HG03108 (cell line): ENCODE data around the gene ATP5F1D.

Experiments
- ATAC-seq: cut with Tn5 transposase; IDR thresholded peaks from one replicate; pipeline ENCODE4 v1.9.1; 2021; ENCODE audit warnings: moderate library complexity; ENCODE audit not compliant: unreplicated experiment

The ATP5F1D gene

DNA sequence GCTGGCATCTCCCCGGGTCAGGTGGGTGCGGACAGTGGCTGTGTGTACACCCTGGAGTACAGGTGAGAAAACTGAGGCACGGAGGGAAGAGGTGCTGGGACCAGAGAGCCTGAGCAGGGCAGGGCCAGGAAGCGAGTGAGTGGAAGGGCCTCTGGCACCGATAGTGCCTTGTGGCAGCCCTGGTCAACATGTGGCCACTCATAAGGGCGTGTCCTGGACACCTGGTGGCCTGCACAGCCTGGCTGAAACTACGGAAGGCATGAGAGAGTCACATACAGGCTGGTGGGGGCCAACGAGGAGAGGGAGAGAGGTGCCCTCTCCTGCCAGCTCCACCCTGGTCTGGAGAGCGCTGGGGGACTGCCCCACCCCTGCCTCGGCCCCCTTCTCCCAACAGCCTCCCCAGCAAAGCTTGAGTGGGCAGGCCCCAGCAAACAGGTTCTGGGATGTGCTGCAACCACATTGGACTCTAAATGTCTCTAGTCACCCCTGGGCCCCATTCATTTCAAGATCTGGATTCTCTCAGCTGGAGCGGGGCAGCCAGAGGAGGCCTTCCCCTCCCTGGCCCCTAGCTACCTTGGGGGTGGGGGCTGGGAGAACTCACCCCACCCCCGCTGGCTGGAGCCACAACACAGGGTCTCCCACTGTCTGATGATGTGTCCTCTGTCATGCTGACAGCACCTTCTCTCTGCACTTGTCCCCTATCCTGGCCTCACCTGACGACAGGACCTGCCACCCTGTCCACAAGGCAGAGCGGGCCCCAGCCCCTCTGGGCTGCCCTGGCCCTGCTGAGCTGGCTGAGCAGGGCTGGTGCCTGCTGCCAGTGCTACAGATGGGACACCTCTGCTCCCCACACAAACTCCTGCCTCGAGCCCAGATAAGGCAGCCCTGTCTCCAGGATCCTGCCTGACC lies 9.6 kb upstream of the ATP5F1D start:
- no peak for ATAC-seq

DNA sequence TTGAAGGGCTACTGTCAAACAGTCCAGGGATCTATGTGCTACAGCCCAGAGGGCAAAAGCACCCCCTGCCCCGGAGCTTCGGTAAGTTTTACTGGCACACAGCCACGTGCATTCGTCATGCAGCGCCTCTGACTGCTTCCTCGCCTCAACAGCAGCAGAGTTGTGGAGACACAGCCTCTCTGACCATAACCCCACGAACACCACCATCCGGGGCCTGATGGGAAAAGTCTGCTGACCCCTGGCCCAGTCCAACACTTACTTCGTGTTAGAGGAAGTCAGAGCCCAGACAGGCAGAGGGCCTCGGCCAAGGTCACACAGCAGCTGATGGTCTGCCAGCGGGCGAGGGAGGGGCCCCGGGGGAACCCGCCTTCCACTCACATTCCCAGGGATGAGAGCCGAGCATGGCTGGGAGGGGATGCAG lies 8.9 kb upstream of the ATP5F1D start:
- no peak for ATAC-seq

GRCh38 chr19:1233115-1233667 lies 8.4 kb upstream of the ATP5F1D start:
- ATAC-seq = no peak

- ATAC-seq = no peak
Measured at GRCh38 chr19:1234051-1234954, 7.2 kb upstream of the ATP5F1D start.

DNA sequence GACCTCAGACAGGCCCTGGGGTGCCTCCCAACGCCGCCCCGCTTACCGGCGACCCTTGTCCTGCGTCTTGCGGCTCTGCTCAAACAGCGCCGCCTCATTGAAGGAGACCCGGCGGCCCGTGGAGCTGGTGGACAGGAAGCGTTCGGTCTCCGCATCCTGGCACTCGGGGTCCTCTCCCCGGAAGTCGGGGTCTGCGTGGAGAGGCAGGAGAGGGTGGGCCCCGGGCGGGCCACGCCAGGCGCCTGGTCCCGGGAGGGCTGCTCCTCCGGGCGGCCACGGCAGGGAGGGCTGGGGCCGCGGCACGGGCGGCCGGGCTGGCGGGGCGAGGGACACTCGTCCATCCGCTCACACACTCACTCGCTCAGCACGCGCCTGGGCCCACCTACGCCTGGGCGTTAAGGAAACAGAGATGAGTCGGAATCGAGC lies 6.6 kb upstream of the ATP5F1D start:
- no peak for ATAC-seq

DNA sequence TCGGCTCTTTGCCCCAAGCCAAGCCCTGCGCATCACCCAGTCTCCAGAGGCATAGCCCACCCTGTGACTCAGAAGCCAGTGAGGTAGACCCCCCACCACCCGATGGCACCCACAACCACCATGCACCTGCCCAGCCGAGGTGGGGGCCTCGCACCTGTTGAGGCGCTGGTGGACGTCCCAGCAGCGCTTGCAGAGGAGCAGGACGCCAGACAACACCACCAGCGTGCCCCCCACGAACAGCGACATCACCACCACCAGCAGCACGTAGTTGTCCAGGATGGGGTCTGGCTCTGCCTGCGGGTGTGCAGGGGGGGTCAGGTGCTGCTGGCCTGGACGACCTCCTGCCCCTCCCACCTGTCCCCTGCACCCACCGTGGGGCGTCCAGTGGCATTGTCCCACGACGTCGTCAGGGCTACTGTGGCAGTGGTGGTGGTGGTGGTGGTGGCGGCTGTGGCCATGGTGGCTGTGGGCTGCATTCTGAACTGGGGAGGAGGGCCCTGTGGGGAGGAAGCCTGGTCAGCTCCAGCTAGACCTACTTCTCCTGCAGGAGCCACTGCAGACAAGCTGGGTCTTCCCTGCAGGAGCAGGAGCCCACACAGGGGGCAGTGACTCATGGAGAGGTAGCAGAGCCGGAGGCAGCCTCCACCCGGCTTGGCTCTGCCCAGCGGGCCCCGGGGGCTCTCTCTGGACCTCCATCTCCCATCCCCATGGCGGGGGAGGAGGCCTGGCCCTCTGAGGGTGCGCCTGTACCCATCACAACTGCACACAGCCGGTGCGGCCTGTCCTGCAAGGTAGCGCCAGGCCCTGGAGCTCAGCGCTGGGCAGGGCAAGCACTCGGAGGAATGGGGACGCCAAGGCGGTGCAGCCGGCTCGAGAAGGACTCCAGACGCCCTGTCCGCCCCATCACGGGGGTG lies 5.7 kb upstream of the ATP5F1D start:
- no peak for ATAC-seq

GRCh38 chr19:1236576-1236975 lies 5.0 kb upstream of the ATP5F1D start:
- ATAC-seq = no peak

- no peak for ATAC-seq
Measured at GRCh38 chr19:1237027-1237659, 4.4 kb upstream of the ATP5F1D start.

GRCh38 chr19:1237754-1238368 lies 3.7 kb upstream of the ATP5F1D start, which contains the start of gene CBARP:
Gene CBARP, minus strand, starts transcription at chr19:1238005. Its CDS starts 1,905 bp downstream, at chr19:1236100.
- no peak for ATAC-seq

DNA sequence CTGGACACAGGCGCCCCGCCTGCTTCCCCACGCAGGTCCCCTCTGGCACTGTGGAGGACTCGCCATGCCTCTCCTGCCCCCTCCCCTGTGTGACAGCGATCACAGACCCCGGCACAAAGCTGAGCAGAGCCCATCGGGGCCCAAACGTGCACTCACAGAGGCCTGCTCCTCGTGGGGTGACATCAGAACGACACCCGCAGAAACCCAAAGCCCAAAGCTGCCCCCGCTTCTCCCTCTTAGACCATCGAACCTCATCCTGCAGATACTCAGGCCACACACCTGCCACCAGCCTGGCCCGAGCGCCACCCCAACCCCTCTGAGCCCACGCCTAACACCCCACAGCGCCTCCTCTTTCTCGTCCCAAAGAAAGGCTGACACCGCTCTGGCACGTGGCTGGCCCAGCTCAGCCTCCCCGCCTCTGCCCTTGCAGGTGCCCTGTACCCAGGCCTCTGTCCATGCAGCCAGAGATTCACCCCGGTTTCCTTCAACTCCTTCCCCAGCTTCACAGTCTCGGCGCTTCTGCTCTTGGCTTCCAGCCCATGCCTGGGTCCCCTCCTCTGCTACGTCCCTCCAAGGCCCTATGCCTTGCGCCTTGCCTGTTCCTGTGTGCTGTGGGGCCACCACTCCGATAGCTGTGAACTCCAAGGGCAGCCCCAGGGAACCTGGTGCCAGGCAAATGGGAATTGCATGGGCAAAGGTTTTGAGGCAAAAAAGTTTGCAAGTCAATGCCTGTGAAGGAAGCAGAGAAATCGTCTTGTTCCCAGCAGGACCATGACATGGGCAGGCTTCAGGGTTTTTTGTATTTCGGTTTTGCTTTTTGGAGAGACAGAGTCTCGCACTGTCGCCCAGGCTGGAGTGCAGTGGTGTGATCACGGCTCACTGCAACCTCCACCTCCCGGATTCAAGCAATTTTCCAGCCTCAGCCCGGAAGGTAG lies 2.9 kb upstream of the ATP5F1D start:
- no peak for ATAC-seq

- ATAC-seq = no peak
Measured at GRCh38 chr19:1239420-1239795, 2.1 kb upstream of the ATP5F1D start.

- ATAC-seq = no peak
Measured at GRCh38 chr19:1239796-1240737, 1.5 kb upstream of the ATP5F1D start.

DNA sequence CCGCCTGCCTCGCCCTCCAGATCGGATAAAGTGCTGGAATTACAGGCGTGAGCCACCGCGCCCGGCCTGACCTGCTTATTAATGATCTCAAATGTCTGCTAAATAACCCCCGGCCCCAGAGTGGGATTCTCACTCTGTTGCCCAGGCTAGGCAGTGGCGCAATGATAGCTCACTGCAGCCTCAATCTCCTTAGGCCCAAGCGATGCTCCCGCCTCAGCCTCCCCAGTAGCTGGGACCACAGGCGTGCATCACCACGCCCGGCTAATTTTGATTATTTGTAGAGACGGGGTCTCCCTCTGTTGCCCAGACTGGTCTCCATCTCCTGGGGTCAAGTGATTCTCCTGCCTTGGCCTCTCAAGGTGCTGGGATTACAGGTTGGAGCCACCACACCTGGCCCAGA lies 626 bp upstream of the ATP5F1D start:
- no peak for ATAC-seq

DNA sequence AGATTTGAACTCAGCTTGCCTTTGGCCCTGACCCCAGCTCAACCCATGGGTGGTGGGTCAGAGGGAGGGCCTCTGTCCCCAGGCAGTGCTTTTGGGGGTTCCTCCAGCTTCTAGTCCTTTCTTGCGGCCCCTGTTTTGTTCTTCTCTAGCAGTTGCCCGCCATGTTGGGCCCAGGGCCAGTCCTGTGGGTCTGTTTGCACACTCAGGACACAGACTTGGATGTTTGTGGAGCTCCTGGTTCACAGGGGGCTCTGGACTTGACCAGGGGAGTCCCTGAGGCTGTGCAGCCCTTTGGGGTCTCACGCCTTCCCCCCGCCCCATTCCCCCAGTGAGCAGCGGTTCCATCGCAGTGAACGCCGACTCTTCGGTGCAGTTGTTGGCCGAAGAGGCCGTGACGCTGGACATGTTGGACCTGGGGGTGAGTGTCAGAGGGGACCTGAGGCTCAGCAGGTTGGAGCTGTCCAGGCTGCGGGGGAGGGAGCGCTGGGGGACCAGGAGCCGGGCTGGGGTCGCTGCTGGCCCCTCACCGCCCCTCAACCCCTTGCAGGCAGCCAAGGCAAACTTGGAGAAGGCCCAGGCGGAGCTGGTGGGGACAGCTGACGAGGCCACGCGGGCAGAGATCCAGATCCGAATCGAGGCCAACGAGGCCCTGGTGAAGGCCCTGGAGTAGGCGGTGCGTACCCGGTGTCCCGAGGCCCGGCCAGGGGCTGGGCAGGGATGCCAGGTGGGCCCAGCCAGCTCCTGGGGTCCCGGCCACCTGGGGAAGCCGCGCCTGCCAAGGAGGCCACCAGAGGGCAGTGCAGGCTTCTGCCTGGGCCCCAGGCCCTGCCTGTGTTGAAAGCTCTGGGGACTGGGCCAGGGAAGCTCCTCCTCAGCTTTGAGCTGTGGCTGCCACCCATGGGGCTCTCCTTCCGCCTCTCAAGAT lies 2.5 kb downstream of the ATP5F1D start:
- ATAC-seq = peak; percentile 20

DNA sequence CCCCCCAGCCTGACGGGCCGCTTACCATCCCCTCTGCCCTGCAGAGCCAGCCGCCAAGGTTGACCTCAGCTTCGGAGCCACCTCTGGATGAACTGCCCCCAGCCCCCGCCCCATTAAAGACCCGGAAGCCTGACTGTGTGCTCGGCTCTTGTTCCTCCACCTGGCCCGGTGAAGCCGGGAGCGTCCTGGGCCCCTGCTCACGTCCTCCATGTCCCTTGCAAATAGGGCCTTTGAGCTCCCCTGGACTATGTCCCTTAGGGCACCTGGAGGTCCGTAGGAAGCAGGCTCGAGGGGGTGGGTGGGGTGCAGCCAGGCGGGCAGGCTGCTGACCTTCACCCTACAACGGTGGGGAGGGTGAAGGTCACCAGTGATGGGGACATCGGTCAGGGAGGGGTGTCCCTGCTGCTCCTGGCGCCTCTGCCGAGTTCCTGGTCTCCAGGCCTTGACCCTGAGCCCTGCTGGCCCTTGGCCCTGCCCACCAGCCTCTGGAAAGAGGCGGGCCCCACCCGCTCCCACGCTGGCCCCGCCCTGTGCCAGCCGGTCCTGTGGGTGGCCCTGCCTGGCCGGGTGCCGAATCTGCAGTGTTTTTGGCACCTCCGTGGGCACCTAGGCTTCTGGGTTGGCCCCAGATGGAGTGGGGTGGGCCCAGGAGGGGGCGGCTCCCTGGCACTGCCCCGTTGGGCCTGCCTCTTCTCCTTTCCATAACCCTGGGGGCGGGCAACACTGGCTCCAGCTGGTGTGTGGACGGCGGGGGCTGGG lies 3.3 kb downstream of the ATP5F1D start:
- ATAC-seq = no peak
